ENCODE measurements around the gene PRR35.

The PRR35 gene

DNA sequence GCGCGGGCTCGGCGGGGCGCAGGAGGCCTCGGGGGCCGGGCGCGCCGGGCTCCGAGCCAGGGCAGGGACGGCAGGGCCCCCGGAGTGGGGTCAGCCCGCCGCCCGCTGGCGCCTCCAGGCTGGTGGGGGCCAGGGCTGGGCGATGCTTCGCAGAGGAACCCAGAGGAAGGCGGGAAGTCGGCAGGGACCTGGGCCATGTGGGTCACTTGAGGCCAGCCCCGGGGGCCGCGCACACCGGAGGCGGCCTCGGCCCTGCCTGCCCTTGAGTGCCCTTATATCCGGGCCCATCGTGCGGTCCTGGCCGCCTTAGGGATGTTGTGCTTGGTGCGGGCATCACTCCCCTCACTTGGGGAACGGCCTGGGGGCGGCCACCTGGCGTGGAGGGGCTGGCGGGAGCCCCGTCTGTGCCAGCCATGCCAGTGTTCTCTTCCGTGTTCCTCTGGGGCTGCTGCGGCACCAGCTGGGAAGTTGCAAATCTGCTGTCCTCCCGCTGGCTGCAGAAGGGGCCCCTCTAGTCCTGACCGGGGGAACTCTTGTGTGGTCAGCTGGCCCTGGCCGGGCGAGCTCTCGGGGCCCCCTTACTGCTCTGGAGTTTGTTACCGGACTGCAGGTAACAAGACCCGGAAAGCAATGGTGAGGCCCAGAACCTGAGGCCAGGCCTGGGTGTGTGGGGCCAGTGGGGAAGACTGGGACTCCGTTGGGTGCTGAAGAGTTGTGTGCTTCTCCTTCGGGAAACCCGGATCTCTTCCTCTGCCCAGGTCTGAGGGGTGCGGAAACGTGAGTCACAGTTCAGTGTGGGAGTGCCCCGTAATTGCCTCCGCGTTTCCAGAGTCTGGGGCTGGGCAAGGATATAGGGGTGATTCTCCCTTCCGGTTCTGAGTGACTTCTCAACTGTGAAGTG, 31.8 kb upstream of the PRR35 start:
- DNase-seq (ENCODE audit: low read depth) = peak; percentile 68
- TF ChIP-seq, protein P1, sequence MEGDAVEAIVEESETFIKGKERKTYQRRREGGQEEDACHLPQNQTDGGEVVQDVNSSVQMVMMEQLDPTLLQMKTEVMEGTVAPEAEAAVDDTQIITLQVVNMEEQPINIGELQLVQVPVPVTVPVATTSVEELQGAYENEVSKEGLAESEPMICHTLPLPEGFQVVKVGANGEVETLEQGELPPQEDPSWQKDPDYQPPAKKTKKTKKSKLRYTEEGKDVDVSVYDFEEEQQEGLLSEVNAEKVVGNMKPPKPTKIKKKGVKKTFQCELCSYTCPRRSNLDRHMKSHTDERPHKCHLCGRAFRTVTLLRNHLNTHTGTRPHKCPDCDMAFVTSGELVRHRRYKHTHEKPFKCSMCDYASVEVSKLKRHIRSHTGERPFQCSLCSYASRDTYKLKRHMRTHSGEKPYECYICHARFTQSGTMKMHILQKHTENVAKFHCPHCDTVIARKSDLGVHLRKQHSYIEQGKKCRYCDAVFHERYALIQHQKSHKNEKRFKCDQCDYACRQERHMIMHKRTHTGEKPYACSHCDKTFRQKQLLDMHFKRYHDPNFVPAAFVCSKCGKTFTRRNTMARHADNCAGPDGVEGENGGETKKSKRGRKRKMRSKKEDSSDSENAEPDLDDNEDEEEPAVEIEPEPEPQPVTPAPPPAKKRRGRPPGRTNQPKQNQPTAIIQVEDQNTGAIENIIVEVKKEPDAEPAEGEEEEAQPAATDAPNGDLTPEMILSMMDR (IDR thresholded peaks at IDR 0.05; ENCODE audit: low read length, missing control alignments) = no peak
- H3K4me3 ChIP-seq (replicated peaks; ENCODE audit: low read depth, low read length) = peak overlapping the region; percentile 71

DNA sequence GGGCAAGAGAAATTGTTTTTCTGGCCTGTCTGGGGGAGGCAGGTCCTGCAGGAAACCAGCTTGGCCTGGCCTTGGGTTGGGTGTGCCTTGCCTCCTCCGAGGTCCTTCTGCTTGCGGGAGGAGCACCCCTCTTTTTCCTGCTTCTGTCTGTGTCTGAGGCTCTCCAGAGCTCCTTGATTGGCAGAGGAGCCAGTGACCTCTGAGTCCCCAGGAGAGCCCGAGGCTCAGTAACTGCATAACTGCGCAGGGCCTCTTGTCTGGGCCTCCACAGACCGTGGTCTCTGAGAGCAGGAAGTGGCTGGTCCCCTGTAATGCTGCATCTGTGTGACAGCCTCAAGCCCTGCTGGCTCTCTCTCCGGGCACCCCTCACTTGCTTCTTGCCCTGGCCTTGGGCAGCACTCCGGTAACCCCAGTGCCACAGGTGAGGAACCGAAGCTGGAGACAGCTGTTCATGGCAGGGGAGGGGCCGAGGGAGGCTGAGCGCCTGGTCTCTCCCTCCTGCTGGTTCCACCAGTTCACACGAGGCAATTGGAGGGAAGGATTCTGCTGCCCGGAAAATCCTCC, 31.1 kb upstream of the PRR35 start:
- H3K4me3 ChIP-seq (replicated peaks; ENCODE audit: low read depth, low read length) = peak overlapping the region; percentile 71
- no peak for DNase-seq (ENCODE audit: low read depth)
- TF ChIP-seq, protein P1 (IDR thresholded peaks at IDR 0.05; ENCODE audit: low read length, missing control alignments) = no peak

DNA sequence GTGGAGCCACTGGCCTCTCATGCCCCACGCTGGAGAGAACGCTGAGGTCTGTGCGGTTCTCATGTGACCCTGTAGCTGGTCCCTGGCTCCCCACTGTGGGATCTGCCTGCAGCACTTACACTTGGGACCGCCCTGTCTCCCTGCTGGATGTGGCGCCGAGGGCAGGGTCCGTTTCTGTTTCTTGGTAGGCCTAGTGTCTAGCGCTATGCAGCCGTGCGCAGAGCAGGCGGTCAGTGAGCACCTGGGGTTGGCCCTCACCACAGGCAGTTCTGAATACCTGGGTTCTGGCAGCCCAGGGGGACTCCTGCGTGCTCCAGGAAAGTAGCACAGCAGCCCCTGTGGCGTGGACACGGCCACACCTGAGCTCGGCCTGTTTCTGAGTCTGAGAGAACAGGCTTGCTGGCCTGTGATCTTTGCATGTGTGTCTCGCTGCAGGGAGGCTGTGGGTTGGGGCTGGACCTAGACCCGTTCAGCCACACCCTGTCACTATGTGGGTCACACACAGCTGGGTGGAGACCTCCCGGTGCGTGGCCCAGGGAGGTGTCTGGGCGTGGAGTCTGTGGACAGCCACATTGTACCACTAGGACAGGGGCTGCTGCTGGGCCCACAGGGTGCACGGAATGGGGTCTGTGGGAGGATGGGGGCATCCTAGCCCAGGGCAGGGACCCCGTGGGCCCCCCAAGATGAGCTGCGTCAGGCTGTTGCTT, 29.9 kb upstream of the PRR35 start:
- no peak overlapping the region for H3K4me3 ChIP-seq (replicated peaks; ENCODE audit: low read depth, low read length)
- no peak for DNase-seq (ENCODE audit: low read depth)
- TF ChIP-seq, protein P1 (IDR thresholded peaks at IDR 0.05; ENCODE audit: low read length, missing control alignments) = no peak

DNA sequence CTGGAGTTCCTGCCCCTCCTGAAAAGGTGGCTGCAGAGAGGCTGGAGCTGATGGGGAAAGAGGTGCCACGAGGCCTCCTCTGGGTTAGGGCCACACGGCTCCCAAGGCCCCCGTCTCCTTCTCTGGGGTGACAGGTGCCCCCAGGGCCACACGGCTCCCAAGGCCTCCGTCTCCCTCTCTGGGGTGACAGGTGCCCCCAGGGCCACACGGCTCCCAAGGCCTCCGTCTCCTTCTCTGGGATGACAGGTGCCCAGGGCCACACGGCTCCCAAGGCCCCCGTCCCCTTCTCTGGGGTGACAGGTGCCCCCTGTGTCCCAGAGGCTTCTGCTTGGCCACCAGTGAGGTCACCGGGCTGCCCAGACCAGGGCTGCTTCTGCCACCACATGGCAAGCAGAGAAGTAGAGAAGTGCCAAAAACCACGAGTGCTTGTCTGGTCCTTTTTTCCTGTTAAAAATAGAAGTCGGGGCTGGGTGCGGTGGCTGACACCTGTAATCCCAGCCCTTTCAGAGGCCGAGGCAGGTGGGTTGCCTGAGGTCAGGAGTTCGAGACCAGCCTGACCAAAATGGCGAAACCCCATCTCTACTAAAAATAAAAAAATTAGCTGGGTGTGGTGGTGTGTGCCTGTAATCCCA, 28.6 kb upstream of the PRR35 start:
- no peak for DNase-seq (ENCODE audit: low read depth)
- TF ChIP-seq, protein P1 (IDR thresholded peaks at IDR 0.05; ENCODE audit: low read length, missing control alignments) = no peak
- no peak overlapping the region for H3K4me3 ChIP-seq (replicated peaks; ENCODE audit: low read depth, low read length)

DNA sequence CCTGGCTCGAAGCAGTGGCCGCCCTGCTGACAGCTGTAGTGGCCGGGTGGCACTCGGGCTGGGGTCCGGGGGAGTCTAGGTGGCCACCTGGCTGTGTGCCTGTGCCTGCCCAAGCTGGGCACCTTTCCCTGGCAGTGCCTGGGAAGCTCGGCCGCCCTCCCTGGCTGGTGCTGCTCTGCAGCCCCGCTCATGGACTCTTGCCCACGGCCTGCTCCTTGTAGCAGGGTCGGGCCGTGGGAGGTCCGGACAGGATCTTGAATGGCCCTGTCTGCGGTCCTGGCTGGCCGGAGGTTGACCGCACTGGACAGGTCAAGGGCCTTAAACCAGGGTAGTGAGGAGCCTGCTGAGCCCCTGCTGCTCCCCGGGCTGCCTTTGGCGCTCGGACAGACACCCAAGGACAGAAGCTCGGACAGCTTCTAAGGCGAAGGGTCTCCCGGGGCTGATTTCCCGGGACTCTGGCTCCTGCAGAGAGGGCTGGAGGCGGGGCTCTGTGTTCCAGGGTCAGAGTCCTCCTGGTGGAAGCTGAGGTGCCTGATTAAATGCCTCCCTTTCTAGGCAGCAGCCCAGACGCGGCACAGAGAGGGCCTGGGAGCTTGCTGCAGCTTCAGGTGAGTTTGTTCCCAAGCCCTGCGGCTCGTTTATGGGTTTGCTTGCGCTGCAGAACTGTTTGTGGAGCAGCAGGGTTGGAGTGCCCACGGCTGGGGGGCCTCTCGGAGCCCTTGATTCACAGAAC, 26.6 kb upstream of the PRR35 start:
- TF ChIP-seq, protein P1 (IDR thresholded peaks at IDR 0.05; ENCODE audit: low read length, missing control alignments) = no peak
- no peak for DNase-seq (ENCODE audit: low read depth)
- H3K4me3 ChIP-seq (replicated peaks; ENCODE audit: low read depth, low read length) = no peak overlapping the region

DNA sequence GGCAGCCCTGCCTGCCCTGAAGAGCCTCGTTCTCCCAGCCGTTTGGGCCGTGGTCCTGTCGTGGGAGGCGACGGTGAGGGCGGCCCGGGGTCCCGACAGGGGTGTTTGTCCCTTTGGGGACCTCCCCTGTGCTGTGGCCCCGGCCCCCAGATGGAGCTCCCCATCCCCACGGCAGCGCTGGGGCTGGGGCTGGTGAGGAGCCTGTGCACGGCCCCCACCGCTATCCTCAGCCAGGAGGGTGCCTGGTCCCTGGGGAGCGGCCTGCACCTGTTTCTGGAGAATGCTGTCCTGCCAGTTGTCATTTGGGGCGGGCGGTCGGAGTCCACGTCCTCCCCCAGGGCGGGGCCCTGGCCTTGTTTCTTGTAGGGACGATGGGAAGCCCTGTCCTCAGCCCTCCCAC, 26.1 kb upstream of the PRR35 start:
- TF ChIP-seq, protein P1 (IDR thresholded peaks at IDR 0.05; ENCODE audit: low read length, missing control alignments) = no peak
- no peak for DNase-seq (ENCODE audit: low read depth)
- H3K4me3 ChIP-seq (replicated peaks; ENCODE audit: low read depth, low read length) = no peak overlapping the region
